ENCODE data around the gene ORM2. TPM values are rescaled to one million over a fixed set of nuclear protein-coding genes. Genes with fewer than 3 reads are reported as not detected.
"Not testable (repeated sequence)": the region's sequence is repeated elsewhere in the genome, so short reads cannot be mapped to it uniquely, and the experiment has no call there.

Gene ORM2
- total RNA-seq, 1 experiment from 2014 or later = not detected

- DNase-seq (ENCODE audit: low read depth) = no peak
Observed at GRCh38 chr9:114330636-114331035, 967 bp downstream of the ORM2 start.

DNA sequence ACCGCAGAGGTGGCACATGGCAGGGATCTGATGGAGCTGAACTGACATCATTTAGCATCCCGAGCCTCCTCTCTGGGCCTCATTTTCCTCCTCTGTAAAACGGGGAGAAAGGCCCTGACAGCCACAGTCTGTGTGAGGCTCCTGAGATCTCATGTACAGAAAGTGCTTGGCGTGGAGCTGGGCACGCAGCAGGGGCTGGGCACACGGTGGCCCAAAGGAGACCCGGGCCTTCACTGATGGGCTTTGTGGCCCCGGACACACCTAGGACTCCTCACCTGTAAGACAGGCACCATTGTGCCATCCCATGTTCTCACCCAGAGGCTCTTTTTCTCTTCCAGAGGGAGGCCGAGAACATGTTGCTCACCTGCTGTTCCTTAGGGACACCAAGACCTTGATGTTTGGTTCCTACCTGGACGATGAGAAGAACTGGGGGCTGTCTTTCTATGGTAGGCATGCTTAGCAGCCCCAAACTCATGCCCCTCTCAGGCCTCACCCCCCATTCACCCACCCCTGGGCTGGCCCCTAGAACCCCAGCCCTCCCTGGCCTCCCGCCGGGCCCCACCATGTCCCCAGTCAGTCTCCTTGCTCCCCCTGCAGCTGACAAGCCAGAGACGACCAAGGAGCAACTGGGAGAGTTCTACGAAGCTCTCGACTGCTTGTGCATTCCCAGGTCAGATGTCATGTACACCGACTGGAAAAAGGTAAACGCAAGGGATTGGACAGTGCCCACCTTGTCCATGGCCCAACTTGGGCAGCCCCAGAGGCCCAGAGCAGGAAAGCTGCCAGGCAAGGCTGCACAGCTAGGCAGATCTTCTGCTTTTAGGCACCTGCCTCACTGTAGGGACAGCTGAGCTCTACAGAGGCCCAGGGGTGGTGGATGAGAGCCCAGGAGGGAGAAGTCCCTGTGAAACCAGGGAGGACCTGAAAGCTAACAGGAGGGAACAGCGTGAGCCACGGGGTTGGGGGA, 1.8 kb downstream of the ORM2 start:
- DNase-seq (ENCODE audit: low read depth) = not testable (repeated sequence)

DNA sequence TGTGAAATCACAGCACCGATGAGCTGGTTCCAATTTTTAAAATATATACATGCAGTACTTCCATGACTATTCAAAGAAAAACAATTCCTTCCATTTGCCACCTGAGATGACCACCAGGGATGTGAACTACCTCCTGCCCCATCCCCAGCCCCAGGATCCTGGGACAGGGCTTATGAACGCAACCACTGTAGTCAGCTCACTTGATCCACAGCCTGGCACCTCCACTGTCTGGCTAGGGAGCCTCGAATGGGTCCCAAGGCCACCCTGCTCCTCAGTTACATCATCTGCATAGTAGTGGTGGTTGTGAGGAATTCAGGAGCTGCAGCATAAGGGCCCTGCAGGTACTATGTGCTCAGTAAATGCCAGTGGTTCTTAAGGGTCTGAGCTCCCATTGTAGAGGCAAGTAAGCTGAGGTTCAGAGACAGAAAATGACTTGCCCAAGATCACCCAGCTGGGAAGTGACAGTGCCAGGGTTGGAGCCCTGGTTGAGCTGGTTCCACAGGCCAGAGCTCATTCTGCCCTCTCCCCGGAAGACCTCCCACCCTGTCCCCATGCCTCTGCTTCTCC, 2.9 kb downstream of the ORM2 start:
- DNase-seq (ENCODE audit: low read depth) = not testable (repeated sequence)

DNA sequence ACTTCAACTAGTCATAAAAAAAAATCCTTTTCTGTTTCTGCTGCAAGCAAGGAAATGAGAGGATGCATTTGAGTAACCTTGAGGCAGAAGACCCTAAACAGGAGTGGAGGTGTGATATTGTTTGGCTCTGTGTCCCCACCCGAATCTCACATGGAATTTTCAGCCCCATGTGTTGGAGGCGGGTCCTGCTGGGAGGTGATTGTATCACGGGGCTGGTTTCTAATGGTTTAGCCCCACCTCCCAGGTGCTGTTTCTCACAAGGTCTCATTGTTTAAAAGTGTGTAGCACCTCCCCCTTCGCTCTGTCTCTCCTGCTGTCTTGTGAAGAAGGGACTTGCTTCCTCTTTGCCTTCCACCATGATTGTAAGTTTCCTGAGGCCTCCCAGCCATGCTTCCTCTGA, 4.0 kb downstream of the ORM2 start:
- not testable (repeated sequence) for DNase-seq (ENCODE audit: low read depth)

DNA sequence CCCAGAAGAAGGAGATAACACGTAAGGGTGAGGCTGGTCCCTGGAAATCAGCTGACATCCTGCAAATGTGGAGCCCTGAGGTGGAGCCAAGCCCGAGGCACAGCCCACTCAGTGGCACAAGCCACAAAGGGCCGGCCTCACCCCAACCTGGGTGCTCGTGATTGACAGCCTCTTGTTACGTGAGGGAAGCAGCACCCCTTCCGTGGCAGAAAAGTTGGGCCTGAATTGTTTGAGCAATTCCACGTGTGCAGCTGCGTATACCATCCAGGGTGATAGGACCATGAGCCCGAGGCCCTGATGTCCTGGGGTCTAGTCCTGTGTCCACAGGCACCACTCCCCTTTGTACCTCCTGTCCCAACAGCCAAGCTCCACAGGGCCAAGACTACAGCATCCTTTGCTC, 4.8 kb downstream of the ORM2 start:
- DNase-seq (ENCODE audit: low read depth) = no peak

DNA sequence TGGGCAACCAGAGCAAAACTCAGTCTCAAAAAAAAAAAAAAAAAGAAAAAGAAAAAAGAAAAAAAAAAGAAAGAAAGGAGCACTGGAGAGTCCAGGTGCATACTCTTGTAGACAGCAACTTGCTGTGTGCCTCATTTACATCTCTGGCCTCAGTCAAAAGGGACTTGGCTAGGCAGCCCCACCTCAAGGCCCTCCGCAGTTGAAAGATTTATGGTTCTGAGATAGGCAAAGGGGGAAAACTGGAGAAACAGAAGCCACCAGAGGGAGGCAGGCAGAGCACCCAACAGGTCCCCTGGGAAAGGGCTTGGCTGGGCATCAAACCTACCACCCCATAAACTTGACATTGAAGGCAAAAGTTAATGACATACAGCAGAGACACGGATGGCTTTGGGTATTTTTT, 6.1 kb downstream of the ORM2 start:
- DNase-seq (ENCODE audit: low read depth) = no peak

- no peak for DNase-seq (ENCODE audit: low read depth)
Observed at GRCh38 chr9:114336157-114336556, 6.5 kb downstream of the ORM2 start.

DNA sequence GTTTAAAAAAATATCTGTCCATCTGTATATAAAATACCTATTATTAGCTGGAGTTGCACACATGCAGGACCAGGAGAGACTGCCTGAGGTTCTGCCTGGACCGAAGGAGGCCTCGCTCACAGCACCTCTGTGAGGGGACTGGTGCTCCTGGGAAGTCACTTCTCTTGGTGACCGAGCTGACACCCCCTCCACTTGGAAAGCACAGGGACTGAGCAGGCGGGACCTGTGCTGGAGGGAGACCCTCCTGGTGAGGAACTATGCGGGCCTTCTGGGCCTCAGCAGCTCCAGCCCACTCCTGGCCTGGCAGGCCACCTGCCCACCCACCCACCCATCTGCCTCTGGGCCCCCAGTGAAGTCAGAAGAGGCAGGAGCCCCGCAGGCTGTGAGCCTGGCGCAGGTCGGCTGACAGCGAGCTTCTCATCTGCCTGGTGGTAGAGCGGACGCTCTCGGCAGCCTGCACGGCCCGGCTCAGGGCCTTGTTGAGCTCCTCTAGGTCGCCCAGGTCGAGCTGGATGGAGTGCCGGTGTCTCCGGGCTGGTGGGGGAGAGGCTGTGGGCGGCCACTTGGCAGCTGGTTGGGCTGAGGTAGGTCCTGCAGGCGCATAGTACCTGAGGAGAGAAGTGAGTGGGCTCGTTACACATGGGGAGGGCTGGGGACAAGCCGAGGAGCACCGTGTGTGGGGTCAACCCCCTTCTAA, 7.2 kb downstream of the ORM2 start:
- no peak for DNase-seq (ENCODE audit: low read depth)

DNA sequence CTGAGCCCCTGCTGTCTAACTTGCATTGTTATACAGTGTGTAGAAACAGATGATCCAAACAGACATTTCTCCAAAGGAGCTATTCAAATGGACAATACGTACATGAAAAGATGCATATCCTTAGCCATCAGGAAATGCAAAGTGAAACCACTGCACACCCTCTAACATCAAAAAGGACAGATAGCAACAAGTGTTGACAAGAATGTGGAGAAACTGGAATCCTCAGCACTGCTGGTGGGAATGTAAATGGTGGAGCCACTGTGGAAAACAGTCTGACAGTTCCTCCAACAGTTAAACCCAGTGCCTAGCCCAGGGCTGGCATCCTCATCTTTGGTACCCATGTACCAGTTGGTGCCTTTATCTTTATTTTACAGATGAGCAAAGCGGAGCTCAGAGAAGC, 8.5 kb downstream of the ORM2 start:
- no peak for DNase-seq (ENCODE audit: low read depth)

DNA sequence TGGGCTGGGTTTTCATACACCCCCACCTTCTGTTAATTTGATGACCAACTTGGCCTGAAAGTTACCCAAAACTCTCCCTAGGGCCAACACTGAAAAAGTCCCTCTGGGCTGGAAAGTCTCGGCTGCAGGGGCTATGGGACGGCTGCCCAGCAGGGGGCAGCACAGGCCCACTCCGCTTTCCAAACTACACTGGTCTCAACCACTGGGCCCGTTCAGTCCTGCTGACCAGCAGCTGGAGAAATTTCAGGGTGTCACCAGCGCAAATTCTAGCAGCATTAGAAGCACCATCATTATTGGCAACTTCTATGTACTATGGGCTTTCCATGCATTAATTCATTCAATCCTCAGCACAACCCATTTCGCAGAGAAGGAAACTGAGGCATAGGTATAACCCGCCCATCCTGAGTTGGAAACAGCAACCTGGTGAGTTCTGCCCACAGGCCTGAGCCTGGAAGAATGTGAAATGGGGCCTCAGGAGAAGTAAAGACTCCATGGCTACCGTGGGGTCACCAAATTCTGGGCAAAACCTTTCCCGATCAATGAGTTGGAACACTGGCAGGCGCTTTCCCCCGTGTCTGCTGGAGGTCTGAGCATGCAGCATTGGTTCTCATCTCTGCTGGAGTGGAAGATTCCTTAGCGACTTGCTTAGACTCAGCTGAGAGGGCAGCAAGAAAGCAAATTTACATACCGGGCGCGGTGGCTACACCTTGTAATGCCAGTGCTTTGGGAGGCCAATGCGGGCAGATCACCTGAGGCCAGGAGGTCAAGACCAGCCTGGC, 9.7 kb downstream of the ORM2 start:
- DNase-seq (ENCODE audit: low read depth) = peak; percentile 48

DNA sequence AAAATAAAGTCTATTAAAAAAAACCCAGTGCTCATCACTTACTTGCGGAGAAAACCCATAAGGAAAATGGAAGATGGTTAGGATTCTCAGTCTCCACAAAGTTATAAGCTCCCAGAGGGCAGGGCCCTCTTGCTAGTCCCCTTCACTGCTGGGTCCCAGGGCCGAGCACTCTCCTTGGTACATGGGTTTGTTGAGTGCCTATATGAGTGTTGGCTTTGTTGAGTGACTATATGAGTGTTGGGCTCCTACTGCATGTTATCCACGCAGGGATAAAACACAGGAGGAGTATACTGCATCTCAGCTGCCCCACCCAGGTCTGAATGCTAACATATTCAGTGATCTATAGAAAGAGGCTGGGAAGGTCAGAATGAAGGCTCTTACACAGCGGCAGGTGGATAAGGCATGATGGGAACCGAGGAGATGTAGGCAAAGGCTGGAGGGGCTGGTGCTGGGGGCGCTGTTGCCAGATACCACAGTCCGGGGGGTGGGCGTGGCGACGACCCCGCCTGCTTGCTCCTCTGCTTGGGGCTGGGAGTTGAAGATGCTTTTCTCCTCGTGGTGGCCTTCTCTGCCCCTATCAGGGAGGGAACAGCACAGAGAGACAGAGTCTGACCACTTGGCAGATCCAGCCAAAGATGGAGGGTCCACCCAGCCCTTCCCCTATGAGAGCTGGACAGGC, 11.6 kb downstream of the ORM2 start:
- no peak for DNase-seq (ENCODE audit: low read depth)

DNA sequence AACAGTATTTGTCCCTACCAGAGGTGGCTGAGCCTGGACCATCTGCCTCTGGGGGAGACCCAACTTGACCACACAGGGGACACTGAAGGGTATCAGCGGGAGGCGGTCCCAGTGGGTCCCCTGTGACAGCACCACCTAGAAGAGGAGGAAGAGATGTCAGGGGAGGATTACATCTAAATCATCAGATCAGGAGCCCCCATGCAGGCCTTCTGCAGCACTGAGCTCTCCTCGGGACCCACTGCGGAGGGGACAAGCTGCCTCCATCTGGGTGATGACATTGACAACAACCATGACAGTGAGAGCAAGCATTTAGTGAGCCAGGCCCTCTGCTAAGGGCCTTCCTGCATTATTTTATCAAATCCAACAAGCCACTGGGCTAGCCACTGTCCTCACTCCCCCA, 12.3 kb downstream of the ORM2 start:
- DNase-seq (ENCODE audit: low read depth) = no peak

DNA sequence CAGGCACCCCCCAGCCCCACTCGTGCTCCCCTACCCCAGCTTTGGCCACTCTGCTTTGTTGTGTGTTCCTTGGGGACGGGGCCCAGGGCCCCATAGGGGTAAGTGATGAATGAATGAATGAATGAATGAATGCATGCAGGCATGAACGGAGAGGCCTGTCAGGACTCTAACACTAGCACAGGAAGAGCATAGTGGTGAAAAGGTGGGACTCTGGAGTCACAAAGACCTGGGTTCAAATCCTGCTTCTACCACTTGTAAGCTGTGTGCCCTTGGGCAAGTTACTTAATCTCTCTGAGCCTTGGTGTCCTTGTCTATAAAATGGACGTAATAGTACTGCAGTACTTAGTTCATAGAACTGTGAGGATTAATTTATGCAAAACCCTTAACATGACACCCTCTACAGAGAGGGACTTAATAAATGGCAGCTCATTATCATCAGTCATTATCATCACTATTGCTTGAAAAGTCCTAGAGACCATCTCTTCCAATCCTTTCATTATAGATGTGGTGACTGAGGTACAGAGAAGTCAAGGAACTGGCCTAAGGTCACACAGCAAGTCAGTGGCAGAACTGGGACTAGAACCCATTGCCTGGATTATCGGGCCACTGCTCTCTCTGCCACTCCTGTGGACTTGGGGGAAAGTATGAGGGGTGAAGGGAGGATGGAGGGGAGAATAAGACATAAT, 13.2 kb downstream of the ORM2 start:
- DNase-seq (ENCODE audit: low read depth) = no peak

DNA sequence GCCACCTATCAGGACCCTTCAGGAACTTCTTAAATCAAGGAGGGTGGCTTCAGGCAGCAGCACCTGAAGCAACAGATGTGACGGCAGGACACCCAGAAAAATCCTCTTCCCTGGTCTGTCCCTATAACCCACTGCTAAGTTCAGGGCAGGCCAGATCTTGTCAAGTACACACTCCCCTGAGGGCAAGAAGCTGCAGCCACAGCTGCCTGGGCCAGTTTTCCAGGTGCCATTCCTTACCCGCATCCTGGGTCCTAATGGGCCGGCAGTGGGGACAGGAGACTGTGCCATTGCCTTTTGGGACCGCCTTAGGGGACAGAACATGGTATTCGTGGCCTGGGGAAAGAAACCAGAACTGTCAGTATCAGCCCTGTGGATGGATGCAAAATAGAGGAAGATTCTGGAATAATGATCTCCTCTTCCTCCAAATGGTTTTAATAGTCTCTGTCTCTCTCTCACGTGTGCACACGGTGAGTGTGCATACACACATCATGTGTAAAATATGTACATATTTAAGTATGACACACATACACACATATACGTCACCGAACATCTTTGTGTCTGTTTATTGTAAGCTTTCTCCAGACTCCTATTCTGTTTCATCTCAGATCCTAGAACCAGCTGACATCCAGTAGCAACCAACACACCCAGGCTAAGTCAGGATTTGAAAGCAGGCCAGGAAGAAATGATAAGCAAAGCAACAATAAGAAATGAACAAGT, 14.0 kb downstream of the ORM2 start:
- no peak for DNase-seq (ENCODE audit: low read depth)

DNA sequence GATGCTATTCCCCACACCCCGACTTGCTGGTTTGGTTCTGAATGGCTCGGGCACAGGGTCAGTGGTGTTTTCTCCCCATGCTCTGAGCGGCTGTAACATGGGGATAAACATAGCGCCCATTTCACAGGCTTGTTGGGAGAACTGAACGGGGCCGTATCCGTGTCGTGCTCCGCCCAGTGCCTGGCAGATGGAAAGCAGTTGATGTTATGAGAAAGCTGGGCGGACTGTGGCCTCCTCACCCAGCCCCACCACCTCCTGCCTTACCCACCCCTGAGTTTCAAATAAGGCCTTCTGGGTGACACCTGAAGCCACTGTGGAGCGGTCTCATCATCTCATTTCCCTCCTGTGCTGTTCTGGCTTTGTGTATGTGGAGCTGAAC, 14.5 kb downstream of the ORM2 start:
- DNase-seq (ENCODE audit: low read depth) = no peak

DNA sequence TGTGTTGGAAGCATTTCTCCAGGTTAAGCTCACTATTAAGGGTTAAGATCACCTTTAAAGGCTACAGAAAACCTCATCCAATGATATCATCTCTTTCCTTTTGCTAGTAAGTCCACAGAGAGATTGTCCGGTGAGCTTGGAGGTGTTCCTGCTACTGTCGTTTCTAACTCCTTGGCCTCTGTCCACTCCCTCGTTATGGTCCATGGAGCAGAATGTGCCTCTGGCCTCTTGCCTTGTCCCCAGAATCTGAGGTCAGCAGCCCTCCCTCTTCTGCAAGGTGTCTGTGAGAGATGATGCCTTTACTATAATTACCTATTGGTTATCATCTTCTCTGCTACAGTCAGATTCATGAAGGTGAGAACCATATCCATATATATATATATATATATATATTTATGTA, 15.0 kb downstream of the ORM2 start:
- no peak for DNase-seq (ENCODE audit: low read depth)

DNA sequence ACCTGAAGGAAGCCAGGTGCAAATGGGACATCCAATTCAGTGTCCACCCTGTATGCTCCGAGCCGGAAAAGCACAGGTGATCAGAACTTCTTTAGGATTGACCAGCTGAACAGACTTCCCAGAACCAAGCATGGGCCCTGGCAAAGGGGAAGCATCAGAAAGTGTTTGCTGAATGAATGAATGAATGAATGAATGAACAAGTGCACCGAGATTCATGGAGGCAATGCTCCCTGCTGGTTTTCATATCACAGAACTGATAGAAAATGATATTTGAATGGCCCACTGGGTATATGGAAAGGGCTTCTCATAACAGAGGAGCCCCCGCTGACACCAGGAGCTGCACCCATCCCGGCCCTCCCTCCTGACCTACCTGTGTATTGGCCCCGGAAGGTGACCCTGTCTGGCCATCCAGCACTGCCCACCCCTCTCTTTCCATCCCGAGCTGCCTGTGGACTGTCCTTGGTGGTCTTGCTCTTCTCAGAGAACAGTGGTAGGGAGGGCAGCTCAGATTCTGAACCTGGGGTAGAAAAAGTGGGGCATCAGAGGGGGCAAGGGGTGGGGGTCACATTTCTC, 15.9 kb downstream of the ORM2 start:
- DNase-seq (ENCODE audit: low read depth) = no peak

DNA sequence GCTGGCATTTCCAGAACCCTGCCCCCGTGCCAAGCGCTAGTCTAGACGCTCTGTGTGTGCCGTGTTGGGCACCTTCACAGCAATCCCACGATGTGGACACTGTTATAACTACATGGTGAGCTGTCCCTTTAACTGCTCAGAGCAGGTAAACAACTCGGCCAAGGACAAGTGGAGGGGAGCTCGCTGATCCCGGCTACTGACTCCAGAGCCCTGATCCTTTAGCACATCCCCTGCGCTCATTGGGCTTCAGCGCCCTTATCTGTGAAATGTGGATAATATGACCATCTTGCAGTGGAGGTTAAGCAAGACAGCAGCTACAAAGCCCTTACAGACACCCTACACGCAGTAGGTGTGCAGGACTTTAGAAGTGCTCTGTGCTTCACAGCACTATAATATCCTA, 16.5 kb downstream of the ORM2 start:
- DNase-seq (ENCODE audit: low read depth) = no peak

DNA sequence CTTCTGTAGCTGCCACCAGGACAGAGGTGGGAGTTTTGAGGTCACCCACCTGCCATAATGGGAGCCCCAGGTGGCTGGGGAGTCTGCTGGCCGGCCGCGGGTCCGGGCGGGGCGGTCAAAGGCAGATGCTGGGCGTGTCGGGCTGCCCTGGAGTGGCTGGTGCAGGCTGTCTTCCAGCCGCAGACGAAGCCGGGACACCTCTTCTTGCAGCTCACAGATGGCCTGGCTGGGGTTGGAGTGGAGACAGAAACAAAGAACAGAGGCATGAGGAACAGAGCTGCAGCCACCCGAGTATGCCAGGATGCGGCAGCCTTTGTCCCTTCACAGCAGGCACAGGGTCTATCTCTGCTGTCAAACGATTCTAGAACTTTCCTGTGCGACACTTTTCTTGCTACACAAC, 18.0 kb downstream of the ORM2 start:
- no peak for DNase-seq (ENCODE audit: low read depth)

Measured in RPMI7951 (cell line).